Lower leg skin (tissue), 3 donors: ENCODE results near the gene ASPA.

Source experiments
- CTCF ChIP-seq, 3 donors: fragments of 450-650 bp; IDR thresholded peaks; one replicate each; pipeline ENCODE4 v1.5.1; 2016; ENCODE audit warnings: antibody characterized with exemption in 3 of 3, mild to moderate bottlenecking in 3 of 3, moderate library complexity in 2 of 3
- POLR2A ChIP-seq, 2 donors: fragments of 450-650 bp; IDR thresholded peaks; one replicate each; pipeline ENCODE4 v1.6.1; 2016 to 2017; ENCODE audit warnings: antibody characterized with exemption in 2 of 2, mild to moderate bottlenecking in 1 of 2, moderate library complexity in 1 of 2

DNA sequence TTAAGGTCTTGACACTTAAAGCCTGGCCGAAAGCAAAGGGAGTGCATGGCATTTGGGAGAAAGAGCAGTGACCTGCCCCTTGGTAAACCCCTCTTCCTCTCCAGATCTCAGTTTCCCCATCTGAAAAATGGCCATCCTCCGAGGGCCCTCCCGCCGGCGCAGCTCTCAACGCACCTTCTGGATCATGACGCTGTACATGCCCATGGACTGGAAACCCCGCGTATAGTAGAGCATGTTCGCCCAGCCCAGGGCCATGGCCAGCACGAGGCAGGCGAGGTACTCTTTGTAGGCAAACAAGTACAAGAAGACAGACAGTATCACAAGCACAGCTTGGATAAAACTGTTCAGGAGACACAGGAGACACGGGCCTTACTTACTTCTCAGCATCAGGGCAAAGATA is 48.2 kb downstream of the ASPA start:
- TF ChIP-seq CTCF (IDR thresholded peaks at IDR 0.05): no peak
- TF ChIP-seq POLR2A (IDR thresholded peaks at IDR 0.05): no peak
